GM12875 (cell line): Measurements from ENCODE around the gene DIP2B.

Experiments used
- H3K4me3 ChIP-seq: one replicate; pipeline ENCODE4 v1.5.1; 2011; ENCODE audit warnings: low read depth, low read length, control low read depth
- TF ChIP-seq, protein P1 (sequence below): IDR thresholded peaks from 2 replicates; pipeline ENCODE4 v1.5.1; 2011; ENCODE audit warnings: low read depth, mild to moderate bottlenecking, control low read depth, inconsistent platforms, low read length, moderate library complexity, borderline replicate concordance; ENCODE audit not compliant: insufficient read depth

Gene DIP2B

GRCh38 chr12:50626026-50626425, 121.2 kb downstream of the DIP2B start:
- TF ChIP-seq, protein P1, sequence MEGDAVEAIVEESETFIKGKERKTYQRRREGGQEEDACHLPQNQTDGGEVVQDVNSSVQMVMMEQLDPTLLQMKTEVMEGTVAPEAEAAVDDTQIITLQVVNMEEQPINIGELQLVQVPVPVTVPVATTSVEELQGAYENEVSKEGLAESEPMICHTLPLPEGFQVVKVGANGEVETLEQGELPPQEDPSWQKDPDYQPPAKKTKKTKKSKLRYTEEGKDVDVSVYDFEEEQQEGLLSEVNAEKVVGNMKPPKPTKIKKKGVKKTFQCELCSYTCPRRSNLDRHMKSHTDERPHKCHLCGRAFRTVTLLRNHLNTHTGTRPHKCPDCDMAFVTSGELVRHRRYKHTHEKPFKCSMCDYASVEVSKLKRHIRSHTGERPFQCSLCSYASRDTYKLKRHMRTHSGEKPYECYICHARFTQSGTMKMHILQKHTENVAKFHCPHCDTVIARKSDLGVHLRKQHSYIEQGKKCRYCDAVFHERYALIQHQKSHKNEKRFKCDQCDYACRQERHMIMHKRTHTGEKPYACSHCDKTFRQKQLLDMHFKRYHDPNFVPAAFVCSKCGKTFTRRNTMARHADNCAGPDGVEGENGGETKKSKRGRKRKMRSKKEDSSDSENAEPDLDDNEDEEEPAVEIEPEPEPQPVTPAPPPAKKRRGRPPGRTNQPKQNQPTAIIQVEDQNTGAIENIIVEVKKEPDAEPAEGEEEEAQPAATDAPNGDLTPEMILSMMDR: no peak
- no peak overlapping the region for H3K4me3 ChIP-seq

DNA sequence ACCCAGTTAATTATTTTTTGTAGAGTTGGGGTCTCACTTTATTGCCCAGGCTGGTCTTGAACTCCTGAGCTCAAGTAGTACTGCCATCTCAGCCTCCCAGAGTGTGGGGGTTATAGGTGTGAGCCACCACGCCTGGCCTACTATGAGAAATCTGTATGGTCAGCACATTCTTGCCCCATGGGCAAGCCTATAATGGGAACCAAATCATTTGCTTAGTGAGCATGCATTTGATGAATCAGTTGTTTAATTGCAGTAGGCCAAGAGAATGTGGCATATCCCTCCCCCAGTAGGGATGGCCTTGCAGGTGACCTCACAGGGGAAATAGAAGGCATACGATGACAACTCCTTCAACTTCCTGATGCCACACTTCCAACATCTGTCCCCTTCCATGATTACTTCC, 122.7 kb downstream of the DIP2B start:
- no peak overlapping the region for H3K4me3 ChIP-seq
- TF ChIP-seq, protein P1: no peak

DNA sequence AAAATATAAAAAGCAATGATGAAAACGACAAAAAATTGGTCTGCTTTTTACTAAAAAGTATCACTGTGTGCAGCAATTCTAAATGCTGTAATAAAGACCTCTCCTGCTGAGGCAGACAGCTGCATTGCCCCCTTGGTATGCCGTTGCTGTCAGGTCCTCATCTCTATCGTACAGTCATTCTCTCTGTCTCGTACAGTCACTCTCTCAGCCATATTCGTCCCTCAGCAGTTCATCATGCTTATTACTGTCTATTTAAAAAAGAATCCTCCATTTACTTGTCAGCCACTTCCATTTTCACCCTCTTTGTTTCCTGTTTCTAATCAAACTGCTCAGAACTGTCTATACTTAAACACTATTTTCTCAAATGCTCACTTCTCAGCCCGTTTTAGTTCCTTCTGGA, 123.6 kb downstream of the DIP2B start:
- TF ChIP-seq, protein P1: no peak
- no peak overlapping the region for H3K4me3 ChIP-seq

GRCh38 chr12:50633955-50634354, 129.2 kb downstream of the DIP2B start:
- TF ChIP-seq, protein P1: no peak
- no peak overlapping the region for H3K4me3 ChIP-seq

GRCh38 chr12:50634379-50634778, 129.6 kb downstream of the DIP2B start:
- TF ChIP-seq, protein P1: no peak
- no peak overlapping the region for H3K4me3 ChIP-seq

DNA sequence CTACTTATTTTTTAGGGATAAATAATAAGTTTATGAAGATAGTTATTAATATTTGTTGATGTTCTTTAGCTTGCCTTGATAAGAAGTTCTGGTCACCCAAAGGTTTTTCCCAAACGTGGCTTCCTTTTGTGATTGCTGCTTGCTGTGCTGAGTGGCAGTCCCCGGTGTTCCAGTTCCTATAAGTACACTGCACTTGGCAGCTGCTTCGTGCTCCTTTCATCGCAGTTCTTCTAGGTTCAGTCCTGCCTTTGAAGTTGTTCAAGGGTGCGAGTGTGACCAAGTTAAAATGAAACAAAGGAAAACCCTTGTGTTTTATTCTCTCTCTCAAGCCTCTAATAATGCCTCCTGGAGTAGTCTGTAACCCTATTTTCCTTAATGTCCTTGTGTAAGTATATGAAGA, 130.6 kb downstream of the DIP2B start:
- TF ChIP-seq, protein P1: no peak
- H3K4me3 ChIP-seq: no peak overlapping the region

GRCh38 chr12:50635857-50636256, 131.1 kb downstream of the DIP2B start:
- TF ChIP-seq, protein P1: no peak
- no peak overlapping the region for H3K4me3 ChIP-seq
